H1 (cell line): ENCODE measurements around the gene ARHGAP4. TPM values are rescaled to one million over a fixed set of nuclear protein-coding genes. Genes with fewer than 3 reads are reported as not detected.

Experiments used
- CTCF ChIA-PET: fragments of 300-600 bp; sonication (Branson Sonifier 250); formaldehyde crosslinking; loops from one replicate; lab custom pipeline; 2021; ENCODE audit not compliant: partially characterized antibody; lab: Charles Lee
- POLR2A ChIA-PET: fragments of 300-600 bp; sonication (Branson Sonifier 250); formaldehyde crosslinking; loops from one replicate; lab custom pipeline; 2021; ENCODE audit warnings: inconsistent platforms; ENCODE audit not compliant: partially characterized antibody; lab: Charles Lee
- DNase-seq, 2 experiments: peaks; one replicate each; pipeline versions ENCODE4 v3.0.0 to v3.0.0-alpha.2; 2010 to 2022; ENCODE audit warnings: low spot score in 2 of 2, low read depth in 1 of 2, mixed read lengths in 1 of 2
- FAIRE-seq: peaks from 2 replicates; lab custom pipeline; 2011; peaks lifted over from hg19 to GRCh38; lab: Jason Lieb, UNC
- H2AFZ ChIP-seq: 2 replicates; pipeline ENCODE4 v1.8.1; 2012; ENCODE audit warnings: low read length, inconsistent platforms
- H2AK5ac ChIP-seq: 2 replicates; pipeline ENCODE4 v1.6.1; 2013; ENCODE audit warnings: low read depth, low read length
- H2BK120ac ChIP-seq: replicated peaks from 2 replicates; pipeline ENCODE3; 2013; ENCODE audit warnings: low read depth, low read length, inconsistent platforms
- H2BK12ac ChIP-seq: 2 replicates; pipeline ENCODE4 v1.6.1; 2013; ENCODE audit warnings: low read depth, low read length
- H2BK15ac ChIP-seq: 2 replicates; pipeline ENCODE4 v1.6.1; 2013; ENCODE audit warnings: low read length
- H2BK20ac ChIP-seq: 2 replicates; pipeline ENCODE4 v1.6.1; 2013; ENCODE audit warnings: low read length
- H2BK5ac ChIP-seq: 2 replicates; pipeline ENCODE4 v1.6.1; 2013; ENCODE audit warnings: low read depth, low read length
- H3K14ac ChIP-seq: 2 replicates; pipeline ENCODE4 v1.6.1; 2013; ENCODE audit warnings: inconsistent platforms; ENCODE audit not compliant: insufficient read length
- H3K18ac ChIP-seq: 2 replicates; pipeline ENCODE4 v1.6.1; 2013; ENCODE audit warnings: low read length; ENCODE audit errors: extremely low read depth
- H3K23ac ChIP-seq: 2 replicates; pipeline ENCODE4 v1.6.1; 2013; ENCODE audit warnings: inconsistent platforms; ENCODE audit not compliant: insufficient read length
- H3K23me2 ChIP-seq: 2 replicates; pipeline ENCODE4 v1.6.1; 2013; ENCODE audit warnings: low read depth, low read length
- H3K27ac ChIP-seq: 2 replicates; pipeline ENCODE4 v1.6.1; 2011; ENCODE audit warnings: low read depth, low read length, inconsistent platforms
- H3K27me3 ChIP-seq, 4 experiments: replicated peaks in 1 of 4; 1 replicate in 1 of 4; 2 replicates in 3 of 4; pipeline versions ENCODE4 v1.6.1 to v1.8.1; 2011 to 2013; ENCODE audit warnings: low read length in 3 of 4, mild to moderate bottlenecking in 3 of 4, inconsistent platforms in 2 of 4, mixed read lengths in 2 of 4, moderate library complexity in 1 of 4; ENCODE audit not compliant: control insufficient read depth in 3 of 4, insufficient read depth in 3 of 4; ENCODE audit errors: extremely low read depth in 1 of 4
- H3K36me3 ChIP-seq, 4 experiments: 2 replicates each; pipeline versions ENCODE4 v1.6.1 to v1.8.1; 2011 to 2013; ENCODE audit warnings: mild to moderate bottlenecking in 4 of 4, low read length in 3 of 4, moderate library complexity in 2 of 4, control low read depth in 1 of 4, inconsistent platforms in 1 of 4; ENCODE audit not compliant: insufficient read depth in 4 of 4, control insufficient read depth in 2 of 4
- H3K4ac ChIP-seq: replicated peaks from 2 replicates; pipeline ENCODE3; 2013; ENCODE audit warnings: low read length, low read depth, mixed read lengths, inconsistent platforms; ENCODE audit not compliant: insufficient read length
- H3K4me1 ChIP-seq, 4 experiments: replicated peaks in 1 of 4; 1 replicate in 1 of 4; 2 replicates in 3 of 4; pipeline versions ENCODE4 v1.6.1 to v1.8.1; 2011 to 2013; ENCODE audit warnings: low read length in 3 of 4, inconsistent platforms in 2 of 4, mixed read lengths in 1 of 4; ENCODE audit not compliant: insufficient read depth in 4 of 4, control insufficient read depth in 3 of 4
- H3K4me2 ChIP-seq, 2 experiments: 2 replicates each; pipeline versions ENCODE4 v1.6.1 to v1.8.1; 2011 to 2013; ENCODE audit warnings: low read depth in 2 of 2, low read length in 2 of 2, control low read depth in 1 of 2, inconsistent platforms in 1 of 2, mild to moderate bottlenecking in 1 of 2; ENCODE audit not compliant: insufficient read depth in 1 of 2
- H3K4me3 ChIP-seq, 4 experiments: fragments of 200-600, 300-600 bp in 1 of 4; sonication (generic), shearing (Covaris generic), sonication (Bioruptor Twin) in 1 of 4; 2 replicates each; pipeline versions ENCODE4 v1.5.1 to v1.8.1; 2011 to 2016; ENCODE audit warnings: low read length in 4 of 4, low read depth in 3 of 4, control low read depth in 2 of 4, inconsistent platforms in 2 of 4, mild to moderate bottlenecking in 2 of 4, mixed read lengths in 1 of 4, moderate library complexity in 1 of 4; ENCODE audit not compliant: insufficient read depth in 2 of 4; ENCODE audit errors: extremely low read depth in 1 of 4
- H3K56ac ChIP-seq: replicated peaks from 2 replicates; pipeline ENCODE3; 2013; ENCODE audit warnings: low read depth, mild to moderate bottlenecking, mixed read lengths, low read length, inconsistent platforms; ENCODE audit not compliant: insufficient read length
- H3K79me1 ChIP-seq: 2 replicates; pipeline ENCODE4 v1.6.1; 2013; ENCODE audit warnings: low read depth, low read length, control low read depth
- H3K79me2 ChIP-seq, 2 experiments: 2 replicates each; pipeline versions ENCODE4 v1.6.1 to v1.8.1; 2012 to 2013; ENCODE audit warnings: low read length in 2 of 2, mild to moderate bottlenecking in 2 of 2, inconsistent platforms in 1 of 2; ENCODE audit not compliant: insufficient read depth in 2 of 2, control insufficient read depth in 1 of 2
- H3K9ac ChIP-seq, 4 experiments: replicated peaks in 1 of 4; 1 replicate in 1 of 4; 2 replicates in 3 of 4; pipeline versions ENCODE4 v1.6.1 to v1.8.1; 2011 to 2013; ENCODE audit warnings: low read depth in 3 of 4, low read length in 3 of 4, control low read depth in 2 of 4, mild to moderate bottlenecking in 2 of 4, moderate library complexity in 2 of 4, inconsistent platforms in 1 of 4; ENCODE audit errors: extremely low read depth in 1 of 4
- H3K9me3 ChIP-seq, 2 experiments: 2 replicates each; pipeline versions ENCODE4 v1.6.1 to v1.8.1; 2012 to 2013; ENCODE audit warnings: mild to moderate bottlenecking in 2 of 2, moderate library complexity in 2 of 2, control low read depth in 1 of 2, inconsistent platforms in 1 of 2, low read depth in 1 of 2, low read length in 1 of 2, mixed read lengths in 1 of 2; ENCODE audit not compliant: insufficient read depth in 2 of 2
- H4K20me1 ChIP-seq, 2 experiments: replicated peaks in 1 of 2; 2 replicates each; pipeline versions ENCODE3 to v1.8.1; 2011 to 2013; ENCODE audit warnings: inconsistent platforms in 2 of 2, low read length in 2 of 2, mild to moderate bottlenecking in 1 of 2; ENCODE audit not compliant: insufficient read depth in 2 of 2, control insufficient read depth in 1 of 2
- H4K5ac ChIP-seq: 2 replicates; pipeline ENCODE4 v1.6.1; 2013; ENCODE audit warnings: low read length, low read depth, mixed read lengths, inconsistent platforms; ENCODE audit not compliant: insufficient read length
- H4K8ac ChIP-seq: 2 replicates; pipeline ENCODE4 v1.8.0; 2013; ENCODE audit warnings: mild to moderate bottlenecking, moderate library complexity, low read length, inconsistent platforms; ENCODE audit not compliant: insufficient read depth; ENCODE audit errors: extremely low read depth
- H4K91ac ChIP-seq: replicated peaks from 2 replicates; pipeline ENCODE3; 2013; ENCODE audit warnings: low read length, mixed read lengths, inconsistent platforms; ENCODE audit not compliant: insufficient read length
- GABPA ChIP-seq: IDR thresholded peaks from 2 replicates; pipeline ENCODE4 v1.6.1; 2011; ENCODE audit warnings: mild to moderate bottlenecking, low read length, moderate library complexity, borderline replicate concordance; ENCODE audit not compliant: insufficient read depth
- HDAC6 ChIP-seq: IDR thresholded peaks from one replicate; pipeline ENCODE4 v1.7.1; 2012; ENCODE audit warnings: low read depth, mild to moderate bottlenecking, inconsistent platforms, low read length, moderate library complexity
- RBBP5 ChIP-seq: IDR thresholded peaks from 2 replicates; pipeline ENCODE4 v1.7.1; 2012; ENCODE audit warnings: low read depth, mild to moderate bottlenecking, inconsistent platforms, low read length, moderate library complexity, borderline replicate concordance
- SIRT6 ChIP-seq: IDR thresholded peaks from one replicate; pipeline ENCODE4 v1.7.1; 2012; ENCODE audit warnings: low read length, inconsistent platforms
- WGBS, 2 experiments: shearing (Covaris generic) in 1 of 2; methylation state at CpG; one replicate each; pipeline versions ENCODE4 v1.1.6 to v1.1.7; 2013 to 2015; ENCODE audit warnings: low lambda C conversion rate in 2 of 2, mixed read lengths in 2 of 2, inconsistent platforms in 1 of 2, low coverage in 1 of 2, missing lambda C conversion rate in 1 of 2; ENCODE audit not compliant: insufficient replicate concordance in 2 of 2, insufficient coverage in 1 of 2, insufficient read length in 1 of 2; ENCODE audit errors: extremely low coverage in 1 of 2, missing lambda C conversion rate in 1 of 2; 5-methylcytosine and 5-hydroxymethylcytosine counted together
- polyA plus RNA-seq, 7 experiments: library from polyadenylated mRNA; depleted of rRNA in 3 of 7; stranded (reverse) in 5 of 7; unstranded in 2 of 7; fragments of >200 nt in 5 of 7; fragments of 200-250 nt in 2 of 7; gene quantifications; 1 replicate in 5 of 7; 2 replicates in 1 of 7; 4 replicates in 1 of 7; pipeline versions ENCODE4 v1.2.1 to v1.2.3, GENCODE V29; 2011 to 2013; ENCODE audit warnings: missing spikeins in 2 of 7, mixed read lengths in 2 of 7
- total RNA-seq: library from RNA; stranded (reverse); fragmentation: NEBNext Ultra II Directional; extraction: Animal tissue kit (Norgen Biotek cat#: 25700); gene quantifications from 2 replicates; pipeline ENCODE4 v1.2.1, GENCODE V29; 2021

ARHGAP4 gene
- total and polyA plus RNA-seq, 2 of the 8 experiments (the other 6 are each of a cell fraction or from before 2014, with no cell fraction given) = 23.9 to 26.0 TPM

- Histone ChIP-seq H2AFZ (no peak overlapping the region), H4K5ac (peak overlapping the region; percentile 96), H3K4ac (peak overlapping the region; percentile 98), H3K27me3 (no peaks in the 10 kb centered on the region), H3K23ac (no peak overlapping the region), H4K91ac (peak overlapping the region; percentile 100), H2BK15ac (no peak overlapping the region), H2AK5ac (no peak overlapping the region), H3K56ac (peak overlapping the region; percentile 97), H2BK120ac (peak overlapping the region; percentile 83), H3K9me3 (no peaks in the 10 kb centered on the region), H2BK5ac (peak overlapping the region; percentile 99), H3K27ac (peak overlapping the region; percentile 99), H2BK12ac (no peak overlapping the region), H3K79me1 (peaks cover 2% of the 10 kb centered on the region; the same call in 1 of the 2 replicates), H3K23me2 (peaks cover 8% of the 10 kb centered on the region; the same call in 1 of the 2 replicates), H3K18ac (peak overlapping the region; percentile 96), H3K79me2 (peaks cover 36 to 46% of the 10 kb centered on the region in 2 experiments), H3K9ac (peak overlapping the region; percentile 95 to 100 (median 99)), H3K4me2 (peak overlapping the region; percentile 66 to 69), H3K4me1 (peaks cover 4 to 26% (median 15%) of the 10 kb centered on the region in 4 experiments), H2BK20ac (no peak overlapping the region), H4K8ac (peak overlapping the region; percentile 100), H3K36me3 (no peaks in the 10 kb centered on the region), H4K20me1 (peaks cover 18 to 24% of the 10 kb centered on the region in 2 experiments), H3K14ac (no peak overlapping the region), H3K4me3 (peak overlapping the region; percentile 92 to 99 (median 95))
- ChIA-PET CTCF (interaction anchor here (2.5 to 11.2 kb wide), 2 partner anchors 23 to 42 kb away, joined by 8 to 102 read pairs; partner anchors contain the start of gene RENBP), POLR2A (interaction anchor here (0.7 to 4.6 kb wide), 32 partner anchors 9 to 399 kb away, joined by 3 to 43 read pairs (median 4); partner anchors contain the start of genes ARHGAP4, IRAK1, L1CAM and SRPK3)
- TF ChIP-seq HDAC6 (no peak), SIRT6 (no peak), RBBP5 (0 out of 2 replicates have a peak, but pooled peaks have one; percentile 23), GABPA (peak; percentile 68; the same call in 1 of the 2 replicates)
- FAIRE-seq (no peak), DNase-seq (peak in 1 of 2 experiments; percentile 76)
- WGBS, 2 experiments = 0% methylated on average over 5 of the region's 34 CpGs; no CpG with 5 or more reads in 1 of the 2 experiments
Measured at GRCh38 chrX:153971124-153971449, 45.0 kb upstream of the ARHGAP4 start.
